GM12864 (cell line): ENCODE data around the gene PON3.

Experiments
- DNase-seq: peaks from one replicate; pipeline ENCODE4 v3.0.0-alpha.2; 2011; ENCODE audit warnings: low read depth
- H3K4me3 ChIP-seq: 2 replicates; pipeline ENCODE4 v1.5.1; 2011; ENCODE audit warnings: mild to moderate bottlenecking, low read depth, low read length, control low read depth
- CTCF ChIP-seq: IDR thresholded peaks from 2 replicates; pipeline ENCODE4 v1.5.1; 2011; ENCODE audit warnings: low read depth, mild to moderate bottlenecking, moderate library complexity, low read length, control low read depth, inconsistent platforms; ENCODE audit errors: missing control alignments

Gene PON3

GRCh38 chr7:95322396-95322795, 73.8 kb downstream of the PON3 start:
- no peak for TF ChIP-seq CTCF
- DNase-seq = no peak
- no peak overlapping the region for H3K4me3 ChIP-seq

GRCh38 chr7:95321720-95322119, 74.5 kb downstream of the PON3 start:
- no peak for DNase-seq
- no peak for TF ChIP-seq CTCF
- H3K4me3 ChIP-seq = no peak overlapping the region

- no peak for DNase-seq
- H3K4me3 ChIP-seq = no peak overlapping the region
- TF ChIP-seq CTCF = no peak
Measured at GRCh38 chr7:95320651-95321050, 75.5 kb downstream of the PON3 start.

- TF ChIP-seq CTCF = no peak
Measured at GRCh38 chr7:95319570-95319969, 76.6 kb downstream of the PON3 start.

GRCh38 chr7:95318501-95319100, 77.6 kb downstream of the PON3 start:
- no peak for TF ChIP-seq CTCF
- DNase-seq = no peak
- no peak overlapping the region for H3K4me3 ChIP-seq

More at GRCh38 chr7:95319570-95319969, 76.6 kb downstream of the PON3 start:
- no peak for DNase-seq
- H3K4me3 ChIP-seq = no peak overlapping the region

- no peak for DNase-seq
- TF ChIP-seq CTCF = no peak
- no peak overlapping the region for H3K4me3 ChIP-seq
Measured at GRCh38 chr7:95317966-95318365, 78.2 kb downstream of the PON3 start.

- DNase-seq = no peak
- no peak for TF ChIP-seq CTCF
- H3K4me3 ChIP-seq = no peak overlapping the region
Measured at GRCh38 chr7:95317546-95317945, 78.6 kb downstream of the PON3 start.
